HG03575 (cell line): ENCODE results near the gene MAPKAP1.

Source experiments
- ATAC-seq: cut with Tn5 transposase; IDR thresholded peaks from one replicate; pipeline ENCODE4 v1.9.1; 2021; ENCODE audit not compliant: unreplicated experiment, insufficient number of reproducible peaks, low FRiP score; ENCODE audit errors: extremely low read depth

MAPKAP1 gene

DNA sequence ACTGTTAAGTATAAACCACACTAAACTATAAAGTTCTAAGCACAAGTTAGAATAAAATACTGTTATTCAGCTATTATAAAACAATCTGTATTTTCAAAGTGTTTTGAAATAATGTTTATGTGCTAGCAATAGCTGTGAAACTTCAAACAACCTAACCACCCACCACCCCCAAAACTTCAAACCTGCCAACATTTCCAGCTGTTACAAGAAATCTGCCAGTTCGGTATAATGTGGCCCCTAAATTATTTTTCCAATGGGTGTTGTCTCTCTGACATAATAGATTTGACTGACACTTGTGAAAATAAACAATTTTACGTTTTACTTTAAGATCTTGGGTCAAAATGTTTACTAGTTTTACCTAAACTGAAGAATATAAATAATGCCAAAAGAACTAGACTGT, 24.7 kb downstream of the MAPKAP1 start:
- no peak for ATAC-seq

DNA sequence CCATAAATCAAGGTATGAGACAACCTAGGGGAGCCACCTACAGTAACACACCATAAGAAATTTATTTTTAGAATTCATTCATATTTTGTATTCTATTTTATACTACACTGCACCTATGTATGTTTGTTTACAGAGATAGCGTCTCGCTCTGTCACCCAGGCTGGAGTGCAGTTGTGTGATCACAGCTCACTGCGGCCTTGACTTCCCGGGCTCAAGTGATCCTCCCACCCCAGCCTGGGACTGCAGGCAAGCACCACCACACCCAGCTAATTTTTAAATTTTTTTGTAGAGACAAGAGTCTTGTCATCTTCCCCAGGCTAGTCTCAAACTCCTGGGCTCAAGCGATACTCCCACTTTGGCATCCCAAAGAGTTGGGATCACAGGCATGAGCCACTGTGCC, 25.4 kb downstream of the MAPKAP1 start:
- ATAC-seq = no peak

DNA sequence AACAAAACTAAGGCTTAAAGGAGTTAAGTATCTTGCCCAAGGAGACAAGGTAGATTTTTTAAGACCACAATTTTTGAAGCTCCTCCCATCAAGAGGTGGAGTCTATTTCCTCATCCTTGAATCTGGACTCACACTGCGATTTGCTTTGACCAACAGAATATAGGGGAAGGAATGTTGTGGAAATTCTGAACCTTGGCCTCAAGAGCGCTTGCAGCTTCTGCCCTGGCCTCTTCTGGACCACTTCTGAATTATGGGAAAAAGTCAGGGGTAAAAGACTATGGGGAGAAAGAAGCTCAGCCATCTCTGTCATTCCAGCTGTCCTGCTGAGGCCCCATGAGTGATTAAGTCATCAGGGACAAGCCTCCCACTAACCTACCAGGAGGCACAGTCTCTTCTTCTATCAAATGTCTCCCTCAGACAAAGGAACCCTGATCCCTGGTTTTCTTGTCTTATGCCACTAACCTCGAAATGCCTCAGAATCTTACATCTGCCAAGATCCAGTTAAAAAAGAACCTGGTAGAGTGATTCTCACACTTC, 25.9 kb downstream of the MAPKAP1 start:
- ATAC-seq = no peak

DNA sequence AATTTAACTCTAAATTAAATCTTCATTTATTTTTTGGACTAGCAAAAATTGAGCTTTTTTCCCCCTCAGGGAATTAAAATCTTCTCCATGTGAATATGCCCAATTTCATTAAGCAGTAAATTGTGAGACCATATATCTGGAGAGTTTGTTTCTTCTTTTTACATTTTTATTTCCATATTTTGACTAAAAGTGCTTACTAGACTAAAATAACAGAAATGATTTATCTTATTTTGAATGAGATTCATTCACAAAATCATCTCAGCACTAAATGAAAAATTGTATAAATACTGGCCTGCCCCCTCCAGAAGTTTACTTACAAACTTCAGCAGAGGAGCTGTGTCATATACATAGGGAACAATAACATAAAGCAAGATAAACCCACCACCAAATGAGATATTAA, 26.6 kb downstream of the MAPKAP1 start:
- no peak for ATAC-seq

DNA sequence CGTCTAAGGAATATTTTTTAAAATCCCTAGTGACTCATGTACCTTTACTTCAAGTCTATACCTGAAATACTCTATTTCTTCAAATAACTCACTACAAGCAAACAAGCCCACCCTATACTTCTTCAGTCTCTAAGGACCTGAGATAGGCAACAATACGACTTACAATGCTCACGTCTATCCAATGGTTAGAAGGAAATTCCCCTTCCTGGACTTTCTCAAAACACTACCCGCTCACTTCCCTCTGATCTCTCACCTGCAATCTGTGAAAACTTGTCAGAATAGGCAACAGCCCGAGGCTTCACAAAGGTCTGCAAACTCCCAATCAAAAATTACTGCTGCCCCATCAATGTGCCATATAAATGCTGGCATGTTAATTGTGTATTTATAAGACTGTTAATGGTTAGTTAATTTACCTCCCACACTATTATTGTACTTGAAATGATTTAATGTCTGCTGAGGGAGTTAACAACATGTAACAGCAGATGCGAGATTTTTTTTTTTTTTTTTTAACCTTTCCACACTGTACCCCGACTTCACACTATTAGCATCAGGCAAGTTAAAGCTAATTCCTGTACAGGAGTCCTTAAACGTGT, 27.3 kb downstream of the MAPKAP1 start:
- no peak for ATAC-seq

DNA sequence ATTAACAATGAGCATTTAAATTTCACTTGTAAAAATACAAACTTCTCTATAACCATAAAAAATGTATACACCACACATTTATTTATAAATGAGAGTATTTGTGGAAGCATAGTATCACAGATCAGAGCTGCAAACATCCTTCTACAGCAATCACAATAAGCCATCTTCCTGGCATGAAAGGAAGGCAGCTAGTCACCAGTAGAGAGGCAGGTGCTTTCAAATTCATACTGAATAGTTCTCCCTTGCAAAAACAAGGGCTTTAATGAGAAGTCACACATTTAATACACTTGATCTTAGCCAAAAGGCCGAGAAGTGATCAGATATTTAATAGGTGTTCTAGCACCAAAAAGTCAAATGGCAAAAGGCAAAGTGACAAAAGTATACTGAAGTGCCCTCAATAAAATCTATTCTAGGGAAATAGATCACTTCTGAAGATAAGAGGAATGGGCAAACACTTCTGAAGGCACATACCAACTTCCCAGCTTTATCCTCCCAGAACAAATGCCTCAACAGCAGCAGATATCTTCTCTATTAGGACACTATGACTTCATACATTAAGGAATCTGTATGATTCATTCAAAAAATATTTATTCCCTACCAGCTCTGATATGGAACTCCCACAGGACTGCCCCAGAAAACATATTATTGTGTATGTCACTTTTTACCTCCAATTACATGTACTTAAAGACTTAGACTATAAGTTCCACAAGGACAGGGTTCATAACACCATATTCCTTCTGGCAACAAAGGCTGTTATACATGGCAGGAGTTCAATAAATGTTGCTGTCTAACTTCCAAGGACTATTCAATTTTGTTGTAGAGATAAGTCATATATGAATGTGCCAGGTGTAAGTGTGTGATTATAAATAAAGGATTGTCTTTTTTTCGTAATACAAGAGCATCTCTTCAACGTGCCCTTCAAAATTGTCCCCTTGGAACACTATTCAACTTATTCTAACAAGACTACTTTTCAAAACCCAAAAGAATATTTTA, 31.7 kb downstream of the MAPKAP1 start:
- ATAC-seq = no peak

DNA sequence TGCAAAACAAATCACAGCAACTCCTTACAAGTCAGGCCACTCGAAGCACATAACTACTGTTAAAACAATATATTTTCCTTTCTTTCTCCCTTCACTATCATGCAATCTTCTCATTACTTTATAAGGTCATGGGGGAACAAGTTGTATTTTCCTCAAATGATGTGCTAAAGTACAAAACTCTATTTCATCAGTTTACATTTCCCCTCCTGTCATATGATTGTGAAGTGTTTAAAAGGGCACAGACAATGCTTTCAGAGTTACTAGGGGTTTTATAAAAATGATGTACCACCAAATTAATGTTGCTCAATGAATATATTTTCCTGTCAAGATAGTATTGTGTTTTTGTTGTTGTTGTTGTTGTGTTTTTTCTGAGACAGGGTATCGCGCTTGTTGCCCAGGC, 34.1 kb downstream of the MAPKAP1 start:
- no peak for ATAC-seq

DNA sequence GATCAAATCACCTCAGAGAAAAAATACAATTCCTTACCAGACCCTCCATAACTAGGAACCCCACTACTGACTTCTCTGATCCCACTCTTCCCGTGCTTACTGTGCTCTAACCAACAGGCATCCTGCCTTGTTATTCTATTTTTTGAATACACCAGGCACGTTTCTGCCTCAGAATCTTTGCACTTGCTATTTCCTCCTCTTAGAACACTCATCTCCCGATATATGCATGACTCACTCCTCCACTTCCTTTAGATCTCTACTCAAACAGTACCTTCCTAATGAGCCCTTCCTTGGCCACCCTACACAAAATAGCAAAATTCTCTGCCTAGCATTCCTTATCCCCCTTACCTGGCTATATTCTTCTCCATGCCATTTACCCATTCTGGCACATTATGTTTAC, 43.9 kb downstream of the MAPKAP1 start:
- ATAC-seq = no peak

DNA sequence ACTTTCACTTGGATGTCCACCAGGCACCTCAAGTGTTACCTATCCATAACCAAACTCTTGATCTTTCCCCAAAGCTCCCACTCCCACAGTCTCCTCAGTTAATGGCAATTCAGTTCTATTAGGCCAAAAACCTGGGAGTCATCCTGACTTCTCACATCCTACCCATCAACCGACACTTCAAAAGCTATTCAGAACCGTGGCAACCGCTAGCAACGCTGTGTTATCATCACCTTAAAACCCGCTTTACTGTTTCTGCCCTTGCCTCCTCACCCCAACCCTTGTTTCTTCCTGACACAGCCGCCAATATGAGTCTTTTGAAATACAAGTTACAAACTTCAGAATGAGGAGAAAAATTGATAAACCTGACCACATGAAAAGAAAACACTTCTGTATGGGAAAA, 46.5 kb downstream of the MAPKAP1 start:
- ATAC-seq = no peak

DNA sequence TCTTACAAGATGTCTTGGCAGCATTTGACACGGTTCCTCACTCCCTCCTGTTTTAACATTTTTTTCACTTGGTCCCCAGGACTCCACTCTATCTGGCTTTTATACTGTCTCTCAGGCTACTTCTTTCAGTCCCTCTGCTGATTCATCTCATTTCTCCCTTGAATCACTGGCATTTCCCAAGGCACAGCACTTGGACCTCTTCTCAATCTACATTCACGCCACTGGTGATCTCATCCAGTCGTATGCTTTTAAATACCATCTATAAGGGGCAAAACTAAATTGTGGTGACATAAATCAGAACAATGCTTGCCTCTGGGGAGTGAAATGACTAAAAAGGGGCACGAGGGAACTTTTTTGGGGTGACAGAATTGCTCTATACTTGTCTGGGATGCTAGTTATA, 47.1 kb downstream of the MAPKAP1 start:
- ATAC-seq = no peak

DNA sequence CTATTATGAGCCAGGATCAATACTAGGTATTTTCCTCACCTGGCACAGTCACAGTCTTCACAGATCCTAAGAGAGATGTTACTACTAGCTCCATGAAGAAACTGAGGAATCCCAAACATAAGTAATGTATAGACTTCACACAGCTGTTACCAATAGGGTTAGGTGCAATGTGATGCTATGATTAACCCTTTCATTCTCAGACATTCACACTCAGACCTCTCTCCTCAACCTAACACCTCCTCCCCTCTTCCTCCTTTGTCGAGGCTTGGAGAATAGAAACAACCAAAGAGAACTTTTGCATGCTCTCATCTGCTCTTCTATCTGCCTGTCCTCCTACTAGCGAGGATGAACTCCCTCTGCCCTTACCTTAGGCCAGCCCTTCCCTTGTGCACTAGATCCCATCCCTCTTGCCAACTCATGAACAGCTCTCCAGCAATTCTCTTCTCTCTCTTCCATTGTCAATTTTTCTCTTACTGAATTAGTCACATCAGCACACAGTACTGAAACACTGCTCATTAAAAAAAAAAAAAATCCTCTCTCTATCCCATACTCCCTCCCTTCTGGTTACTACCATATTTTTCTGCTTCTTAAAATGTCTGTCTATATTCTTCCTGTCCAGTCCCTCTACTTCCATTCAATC, 47.7 kb downstream of the MAPKAP1 start:
- no peak for ATAC-seq

DNA sequence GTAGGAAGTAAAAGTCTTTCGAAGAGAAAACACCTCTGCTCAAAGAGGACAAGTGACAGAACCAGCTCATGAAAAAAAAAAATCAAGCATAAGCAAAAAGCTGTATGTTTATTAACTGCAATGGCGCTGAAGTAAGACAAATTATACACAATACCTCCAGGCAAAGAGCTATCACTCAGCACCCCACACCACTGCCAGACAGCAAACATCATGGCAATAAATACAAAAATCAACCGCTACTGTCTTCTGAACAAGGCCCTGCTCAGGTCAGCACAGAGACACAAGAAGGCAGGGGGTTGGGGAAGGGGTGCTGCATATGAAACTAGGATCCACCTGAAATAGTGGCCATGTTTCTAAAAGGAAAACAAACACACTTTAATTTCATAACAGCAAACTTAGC, 50.4 kb downstream of the MAPKAP1 start:
- no peak for ATAC-seq

DNA sequence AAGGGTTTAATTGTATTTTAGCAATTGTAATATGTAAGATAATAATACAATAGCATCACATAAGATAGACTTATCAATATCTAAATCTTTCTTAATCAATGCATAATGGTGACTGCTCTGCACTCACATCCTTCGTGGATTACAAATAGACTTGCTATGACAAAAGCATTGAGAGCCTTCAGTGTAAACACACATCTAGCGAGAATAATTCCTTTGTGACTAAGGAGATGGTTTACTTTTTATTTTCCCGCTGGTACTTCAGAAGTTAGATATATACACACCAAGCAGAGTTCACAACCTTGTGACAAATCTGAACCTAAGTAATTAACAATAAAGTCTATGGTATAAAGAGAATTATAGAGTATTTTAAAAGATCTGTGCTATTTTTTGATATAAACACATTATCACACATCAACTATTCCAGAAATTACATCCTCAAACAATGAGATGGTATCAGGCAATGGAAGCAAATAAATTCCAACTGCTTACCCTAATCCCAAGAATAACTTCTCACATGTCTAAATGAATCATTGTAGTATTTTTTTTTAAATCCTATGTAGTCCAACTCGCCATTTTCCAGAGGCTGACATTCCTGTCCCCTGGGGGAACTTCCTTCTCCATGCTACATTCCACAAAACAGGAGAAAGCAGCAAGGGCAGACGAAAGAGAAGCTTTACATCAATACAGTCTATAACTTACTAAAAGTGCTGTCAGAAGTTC, 51.2 kb downstream of the MAPKAP1 start:
- no peak for ATAC-seq

DNA sequence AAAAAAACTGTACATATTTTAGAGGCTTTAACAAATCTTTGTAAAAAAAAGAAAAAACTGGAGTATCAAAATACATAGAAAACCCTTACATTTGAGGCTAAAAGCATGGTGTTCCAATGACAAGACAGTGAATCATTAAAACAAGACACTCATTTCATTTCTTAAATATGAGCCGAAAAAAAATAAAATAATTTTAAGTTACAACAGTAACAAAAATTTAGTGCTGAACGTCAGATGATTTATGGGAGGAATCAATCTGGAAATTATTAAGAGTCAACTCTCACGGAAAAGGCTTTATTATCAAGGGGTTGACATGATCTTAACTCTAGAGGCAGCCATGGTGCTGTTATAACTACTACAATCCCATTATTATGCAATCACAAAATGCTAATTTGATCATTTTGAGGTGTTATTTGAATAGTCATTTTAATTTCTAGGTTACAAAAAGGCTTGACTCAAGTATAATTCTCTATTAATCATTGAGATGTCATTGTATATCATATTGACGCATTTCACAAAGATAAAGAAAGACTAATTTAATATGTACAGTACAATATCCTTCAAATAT, 51.9 kb downstream of the MAPKAP1 start:
- ATAC-seq = no peak

DNA sequence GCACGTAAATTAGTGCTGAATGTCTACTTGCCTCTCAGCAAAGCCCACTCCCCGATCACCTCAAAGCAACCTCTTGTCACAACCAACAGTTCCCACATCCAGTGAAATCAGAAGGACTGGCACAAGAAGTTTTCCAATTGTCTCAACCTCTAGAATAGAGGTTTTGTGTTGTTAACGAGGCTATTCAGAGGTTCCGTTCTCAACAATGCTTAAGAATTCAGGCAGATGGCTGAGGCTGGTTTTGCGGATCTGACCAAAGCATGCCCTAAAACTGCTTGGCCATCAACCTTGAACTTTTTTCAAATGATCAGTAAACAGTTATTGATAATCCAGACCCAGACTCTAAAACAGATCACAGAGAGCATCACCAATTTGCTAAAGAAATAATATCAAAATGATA, 52.9 kb downstream of the MAPKAP1 start:
- no peak for ATAC-seq

DNA sequence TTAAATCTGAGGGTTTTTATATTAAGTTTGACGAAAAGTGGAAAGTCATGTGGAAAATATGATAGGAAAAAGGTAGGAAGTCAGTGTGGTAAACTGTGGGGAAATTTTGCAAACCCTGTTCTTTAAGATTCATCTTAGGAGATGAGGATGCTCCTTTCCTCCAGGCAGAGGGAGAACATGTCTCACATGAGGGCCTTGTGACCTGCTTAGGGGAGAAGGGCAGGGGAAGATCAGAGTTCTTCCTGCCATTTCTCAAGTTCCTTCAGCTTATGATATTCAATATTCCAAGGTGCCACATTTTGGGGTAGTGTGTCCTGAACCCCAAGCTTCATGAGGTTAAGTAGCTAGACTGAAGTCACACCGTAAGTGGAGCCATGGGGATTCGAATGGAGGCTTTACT, 53.7 kb downstream of the MAPKAP1 start:
- ATAC-seq = no peak

DNA sequence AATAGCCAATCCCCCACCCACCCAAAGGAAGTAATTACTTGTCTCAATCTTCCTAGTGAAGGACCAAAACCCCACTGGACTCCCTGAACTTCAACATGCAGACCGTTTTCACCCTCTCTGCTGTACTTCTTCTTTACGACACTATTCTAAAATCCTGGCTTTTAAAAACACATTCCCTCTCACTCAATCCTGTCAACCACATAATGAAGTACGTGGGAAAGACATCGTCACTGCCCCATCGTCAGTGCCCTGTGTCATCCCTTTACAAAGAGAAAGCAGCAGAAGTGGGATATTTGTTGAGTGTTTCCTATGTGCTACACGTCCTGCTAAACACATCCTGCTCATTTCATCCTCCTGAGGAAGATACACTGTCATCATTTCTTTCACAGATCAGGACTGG, 54.2 kb downstream of the MAPKAP1 start:
- ATAC-seq = no peak

DNA sequence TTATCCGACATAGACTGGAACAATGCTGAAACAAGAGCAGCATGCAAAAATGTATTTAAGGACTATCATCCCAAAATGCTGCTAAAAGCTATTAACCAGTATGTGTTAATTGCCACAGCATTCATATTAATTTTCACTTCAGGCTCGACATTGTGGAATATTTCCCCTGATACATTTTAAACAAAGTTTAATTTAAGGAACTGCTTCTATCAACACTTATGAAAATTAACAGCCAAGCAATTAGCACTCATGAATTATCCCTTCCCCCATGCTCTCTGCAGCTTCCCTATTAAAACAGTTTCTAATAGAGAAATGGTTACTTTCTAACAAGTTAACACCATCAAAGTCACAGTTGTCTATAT, 54.8 kb downstream of the MAPKAP1 start:
- no peak for ATAC-seq
